C1 segment of cervical spinal cord (tissue), 14 donors: ENCODE measurements around the gene ACOX1.

ENCODE experiments used
- DNase-seq, 14 donors: peaks; one replicate each; lab custom pipeline; 2025; lab: John Stamatoyannopoulos, UW

Gene ACOX1

GRCh38 chr17:76008630-76009425, 29.9 kb upstream of the ACOX1 start:
- DNase-seq, result no peak

- DNase-seq, result no peak
Observed at GRCh38 chr17:76008208-76008607, 29.2 kb upstream of the ACOX1 start.

- no peak for DNase-seq
Observed at GRCh38 chr17:76007850-76008165, 28.8 kb upstream of the ACOX1 start.

DNA sequence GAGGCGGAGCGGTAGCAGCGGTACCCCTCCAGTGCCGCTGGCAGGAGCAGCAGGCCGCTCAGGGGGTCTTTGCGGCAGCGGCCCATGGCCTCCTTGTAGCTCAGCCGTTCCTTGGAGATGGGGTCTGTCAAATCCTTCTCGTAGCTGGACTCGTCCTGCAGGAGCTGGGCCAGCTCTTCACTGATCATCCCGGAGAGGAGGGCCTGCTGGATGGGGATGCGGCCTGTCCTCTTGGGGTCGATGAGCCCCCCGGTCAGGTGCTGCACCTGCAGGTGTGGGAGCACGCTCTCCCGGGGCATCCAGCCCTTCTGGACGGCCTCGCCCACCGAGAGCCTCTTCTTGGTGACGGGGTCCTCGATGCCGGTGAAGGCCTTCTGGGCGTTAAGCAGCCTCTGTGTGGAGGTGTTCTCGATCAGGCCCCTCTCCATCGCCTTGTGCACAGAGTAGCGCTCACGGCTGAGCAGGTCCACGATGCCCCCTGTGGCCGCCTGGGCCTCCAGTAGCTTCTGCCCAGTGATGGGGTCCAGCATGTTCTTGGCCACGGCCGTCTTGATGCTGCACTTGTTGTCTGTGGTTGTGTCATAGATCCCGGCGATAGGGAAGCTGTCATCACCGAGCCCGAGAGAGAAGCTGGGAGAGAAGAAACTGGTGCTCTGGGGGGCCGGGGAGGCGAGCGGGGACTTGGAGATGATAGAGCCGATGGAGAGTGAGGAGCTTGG, 28.3 kb upstream of the ACOX1 start:
- DNase-seq, result no peak

- DNase-seq, result peak in 12 of 14 donors; percentile 14 to 73 (median 40)
Observed at GRCh38 chr17:76005263-76006149, 26.5 kb upstream of the ACOX1 start.

DNA sequence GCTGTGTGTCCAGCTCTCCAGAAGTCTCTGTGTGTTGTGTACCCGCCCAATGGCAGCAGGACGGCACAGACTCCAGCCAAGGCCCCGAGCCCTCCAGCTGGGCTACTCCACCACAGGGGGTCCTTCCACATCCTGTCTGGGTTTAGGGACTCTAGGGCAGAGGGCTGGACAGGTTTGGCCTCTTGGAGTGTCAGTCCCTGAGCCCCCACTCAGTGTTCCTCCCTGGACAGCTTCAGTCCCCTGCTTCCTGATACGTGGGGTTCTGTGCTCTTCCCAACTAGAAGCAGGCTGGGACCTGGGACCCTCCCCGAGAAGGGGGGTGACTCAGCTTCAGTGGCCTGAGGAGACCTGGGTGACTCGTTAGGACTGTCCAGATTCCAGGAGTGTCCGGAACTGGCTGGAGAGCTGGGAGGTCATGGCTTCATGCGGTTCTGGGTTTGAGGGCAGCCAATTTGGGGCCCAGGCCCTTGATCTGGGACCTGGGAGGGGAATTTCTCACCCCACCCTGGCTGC, 25.8 kb upstream of the ACOX1 start:
- peak in 1 of 14 donors; percentile 25 for DNase-seq

DNA sequence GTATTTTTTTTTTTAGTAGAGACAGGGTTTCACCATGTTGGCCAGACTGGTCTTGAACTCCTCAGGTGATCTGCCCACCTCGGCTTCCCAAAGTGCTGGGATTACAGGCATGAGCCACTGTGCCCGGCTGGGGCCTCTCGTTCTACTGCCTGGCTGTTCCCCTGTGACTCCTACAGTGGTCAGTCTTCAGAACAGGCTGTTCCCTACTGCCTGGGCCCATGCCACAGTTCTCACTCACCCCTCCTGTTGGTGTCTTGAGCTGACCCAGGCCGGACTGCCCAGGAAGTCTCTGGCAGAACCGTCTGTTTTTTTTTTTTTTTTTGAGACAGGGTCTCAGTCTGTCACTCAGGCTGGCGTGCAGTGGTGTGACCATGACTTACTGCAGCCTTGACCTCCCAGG, 24.9 kb upstream of the ACOX1 start:
- DNase-seq, result peak in 1 of 14 donors; percentile 51

DNA sequence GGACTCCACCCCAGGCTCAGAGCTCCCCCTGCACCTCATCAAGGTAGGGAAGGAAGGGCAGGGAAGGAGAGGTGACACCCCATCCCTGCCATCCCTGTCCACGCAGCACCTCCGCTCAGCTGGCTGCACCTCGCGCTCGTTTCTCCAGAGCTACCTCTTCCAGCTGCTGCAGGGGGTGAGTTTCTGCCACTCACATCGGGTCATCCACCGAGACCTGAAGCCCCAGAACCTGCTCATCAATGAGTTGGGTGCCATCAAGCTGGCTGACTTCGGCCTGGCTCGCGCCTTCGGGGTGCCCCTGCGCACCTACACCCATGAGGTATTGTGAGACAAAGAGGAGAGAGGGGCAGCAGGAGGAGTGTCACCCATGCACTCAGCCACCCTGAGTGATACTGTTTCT, 23.1 kb upstream of the ACOX1 start:
- DNase-seq, result no peak

DNA sequence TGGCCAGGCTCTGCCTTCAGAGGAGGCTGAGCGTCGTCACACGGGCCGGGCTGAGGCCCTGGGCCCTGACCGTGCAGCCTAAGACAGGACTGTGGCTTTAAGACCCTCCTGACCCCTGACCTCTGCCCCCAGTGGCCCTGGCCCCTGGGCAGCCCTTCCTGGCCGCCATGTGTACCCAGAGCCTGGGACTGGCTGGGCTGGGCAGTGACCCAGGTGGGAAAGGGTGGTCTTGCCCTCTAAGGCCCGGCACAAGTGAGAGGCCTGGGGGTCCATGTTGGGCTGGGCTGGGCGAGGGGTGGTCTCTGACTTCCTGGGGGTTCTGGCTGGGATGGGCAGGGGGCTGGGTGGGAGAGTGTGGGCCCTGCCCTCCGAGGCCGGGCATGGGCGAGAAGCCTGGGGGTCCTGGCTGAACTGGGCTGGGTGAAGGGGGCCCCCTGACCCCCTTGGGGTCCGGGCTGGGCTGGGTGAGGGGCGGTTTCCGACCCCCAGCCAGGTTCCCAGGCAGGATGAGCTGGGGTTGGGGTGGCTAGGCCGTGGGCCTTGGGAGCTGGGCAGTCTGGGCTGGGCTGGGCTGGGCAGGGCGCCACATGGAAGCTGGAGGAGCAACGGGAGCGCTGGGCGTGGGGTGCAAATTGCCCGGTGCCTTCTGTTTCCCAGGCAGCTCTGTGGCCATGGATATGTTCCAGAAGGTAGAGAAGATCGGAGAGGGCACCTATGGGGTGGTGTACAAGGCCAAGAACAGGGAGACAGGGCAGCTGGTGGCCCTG, 22.0 kb upstream of the ACOX1 start, which contains the start of gene CDK3:
Gene CDK3, plus strand, starts transcription at position 101 of the 767 bp plus-strand sequence. Its CDS starts 571 bp downstream, at position 672.
- no peak for DNase-seq

- peak in 1 of 14 donors; percentile 9 for DNase-seq
Observed at GRCh38 chr17:76000016-76000754, 21.2 kb upstream of the ACOX1 start.

DNA sequence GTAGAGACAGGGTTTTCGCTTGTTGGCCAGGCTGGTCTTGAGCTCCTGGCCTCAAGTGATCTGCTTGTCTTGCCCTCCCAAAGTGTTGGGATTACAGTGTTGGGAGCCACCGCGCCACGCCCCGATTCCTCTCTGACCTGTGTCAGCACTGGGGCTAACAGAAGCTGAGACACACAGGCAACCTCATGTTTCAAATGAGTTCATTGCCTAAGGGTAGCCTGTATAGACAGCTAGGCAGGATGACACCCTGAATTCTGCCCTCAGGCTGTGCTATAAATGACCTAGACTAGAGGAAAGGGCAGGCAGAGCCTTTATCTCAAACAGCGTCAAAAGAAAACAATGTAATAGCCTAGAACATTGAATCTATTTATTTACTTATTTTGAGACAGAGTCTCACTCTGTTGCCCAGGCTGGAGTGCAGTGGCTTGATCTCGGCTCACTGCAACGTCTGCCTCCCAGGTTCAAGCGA, 19.4 kb upstream of the ACOX1 start:
- no peak for DNase-seq

DNA sequence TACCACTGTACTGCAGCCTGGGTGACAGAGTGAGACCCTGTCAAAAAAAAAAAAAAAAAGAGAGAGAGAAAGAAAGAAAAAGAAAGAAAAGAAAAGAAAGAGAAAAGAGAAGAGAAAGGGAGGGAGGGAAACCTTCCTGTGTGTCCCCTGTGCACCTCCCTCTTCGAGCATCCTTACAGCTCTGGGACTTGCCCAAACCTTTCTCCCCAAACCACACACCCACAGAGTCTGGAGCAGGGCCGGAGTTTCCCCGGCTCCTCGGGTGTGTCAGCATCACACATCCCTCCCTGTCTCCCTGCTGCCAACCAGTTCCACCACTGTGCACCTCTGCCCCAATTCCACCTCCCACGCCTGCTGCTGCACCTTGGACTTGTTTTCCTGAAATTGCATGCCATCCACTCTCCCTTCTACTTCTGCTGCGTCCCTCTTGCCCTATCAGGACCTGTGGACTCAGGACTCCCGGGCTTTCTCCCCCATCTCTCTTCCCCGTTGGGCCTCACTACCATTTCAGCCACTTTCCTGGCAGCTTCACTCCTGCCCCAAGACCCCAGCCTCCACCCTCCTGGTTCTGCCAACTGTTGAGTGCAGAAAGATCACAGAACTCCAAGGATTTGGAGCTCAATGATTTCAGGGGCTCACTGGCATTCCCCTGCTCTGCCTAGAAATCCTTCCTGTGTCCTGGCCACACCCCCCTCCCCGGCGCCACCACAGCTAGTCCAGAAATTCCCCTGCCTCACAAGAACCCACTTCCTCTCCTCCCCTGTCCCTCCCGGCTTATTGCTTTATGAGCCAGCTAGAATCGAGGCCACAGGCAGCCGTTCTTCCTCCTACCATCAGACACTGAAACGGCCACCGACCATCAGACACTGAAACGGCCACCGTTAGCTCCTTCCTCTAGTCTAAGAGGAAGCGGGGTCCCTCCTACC, 18.0 kb upstream of the ACOX1 start:
- peak in 1 of 14 donors; percentile 10 for DNase-seq

GRCh38 chr17:75995385-75995925, 16.5 kb upstream of the ACOX1 start:
- no peak for DNase-seq

GRCh38 chr17:75994802-75995370, 15.9 kb upstream of the ACOX1 start:
- no peak for DNase-seq

DNA sequence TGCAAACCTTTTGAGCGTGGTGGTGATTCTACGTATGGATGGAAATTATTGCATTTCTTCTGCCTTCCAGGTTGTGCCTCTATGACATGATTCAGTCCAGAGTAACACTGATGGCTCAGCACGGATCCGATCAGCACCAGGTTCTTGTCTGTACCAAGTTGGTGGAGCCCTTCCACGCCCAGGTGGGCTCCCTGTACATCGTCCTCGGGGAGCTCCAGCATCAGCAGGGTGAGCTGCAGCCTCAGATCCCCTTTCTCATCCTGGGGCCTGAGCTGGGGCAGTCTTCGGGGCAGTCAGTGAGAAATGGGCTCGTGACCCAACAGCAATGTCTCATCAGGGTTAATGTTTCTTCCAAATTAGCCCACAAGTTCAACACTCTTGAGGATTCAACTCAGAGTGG, 12.4 kb upstream of the ACOX1 start:
- DNase-seq, result no peak

- no peak for DNase-seq
Observed at GRCh38 chr17:75987041-75987440, 8.1 kb upstream of the ACOX1 start.

GRCh38 chr17:75985986-75986385, 7.0 kb upstream of the ACOX1 start:
- no peak for DNase-seq

DNA sequence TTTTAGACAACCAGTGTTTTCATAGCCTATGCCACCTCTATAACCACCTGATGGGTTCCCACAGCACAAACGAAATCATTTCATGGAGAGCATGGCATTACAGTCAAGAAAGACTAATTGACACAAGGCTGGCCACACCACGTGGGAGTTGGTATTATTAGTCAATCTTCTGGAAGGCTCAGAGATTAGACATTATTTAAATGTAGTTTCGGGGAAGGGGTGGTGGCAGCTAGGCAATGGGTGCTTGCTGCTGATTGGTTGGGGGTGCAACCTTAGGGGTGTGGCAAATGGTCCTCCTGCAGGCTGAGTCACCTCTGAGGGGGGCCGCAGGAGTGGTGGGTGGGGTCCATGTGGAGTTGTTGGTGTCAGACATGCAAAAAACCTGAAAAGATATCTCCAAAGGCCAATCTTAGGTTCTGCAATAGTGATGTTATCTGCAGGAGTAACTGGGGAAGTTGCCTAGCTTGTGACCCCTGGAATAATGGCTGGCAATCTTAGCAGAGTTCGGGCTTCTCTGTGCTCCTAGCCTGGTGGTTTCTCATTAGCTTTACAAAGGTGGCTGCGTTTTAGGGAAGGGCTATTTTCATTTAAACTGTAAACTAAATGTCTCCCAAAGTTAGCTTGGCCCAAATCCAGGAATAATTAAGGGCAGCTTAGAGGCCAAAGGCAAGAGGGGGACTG, 4.7 kb upstream of the ACOX1 start:
- DNase-seq, result peak in 1 of 14 donors; percentile 24
